HG03521 (cell line): Measurements from ENCODE around the gene FMNL2.

Experiments
- ATAC-seq: cut with Tn5 transposase; IDR thresholded peaks from one replicate; pipeline ENCODE4 v1.9.1; 2021; ENCODE audit warnings: mild to moderate bottlenecking, moderate library complexity; ENCODE audit not compliant: unreplicated experiment

The FMNL2 gene

GRCh38 chr2:152569186-152569585, 234.2 kb downstream of the FMNL2 start:
- no peak for ATAC-seq

GRCh38 chr2:152571048-152571766, 236.2 kb downstream of the FMNL2 start:
- ATAC-seq = no peak

DNA sequence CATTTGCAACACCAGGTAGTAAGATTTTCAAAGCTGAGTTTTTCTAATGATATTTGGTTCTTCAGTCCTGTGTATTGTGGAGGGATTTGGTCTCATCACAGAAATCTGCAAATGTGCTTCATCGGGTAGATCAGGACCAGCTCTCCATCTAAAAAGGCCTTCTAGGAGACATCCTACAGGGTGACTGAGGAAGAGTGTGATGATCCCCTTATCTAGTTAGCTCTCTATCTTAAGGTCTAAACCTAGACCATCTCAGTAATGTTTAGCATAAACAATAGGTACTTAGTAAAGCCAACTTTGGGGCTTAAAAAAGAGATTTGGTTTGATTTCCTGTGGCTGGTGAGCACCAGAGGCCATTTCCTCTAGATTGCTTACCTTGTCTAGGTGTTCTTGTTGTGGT, 237.1 kb downstream of the FMNL2 start:
- no peak for ATAC-seq

- no peak for ATAC-seq
Measured at GRCh38 chr2:152573168-152573567, 238.2 kb downstream of the FMNL2 start.

- ATAC-seq = no peak
Measured at GRCh38 chr2:152577579-152577978, 242.6 kb downstream of the FMNL2 start.

DNA sequence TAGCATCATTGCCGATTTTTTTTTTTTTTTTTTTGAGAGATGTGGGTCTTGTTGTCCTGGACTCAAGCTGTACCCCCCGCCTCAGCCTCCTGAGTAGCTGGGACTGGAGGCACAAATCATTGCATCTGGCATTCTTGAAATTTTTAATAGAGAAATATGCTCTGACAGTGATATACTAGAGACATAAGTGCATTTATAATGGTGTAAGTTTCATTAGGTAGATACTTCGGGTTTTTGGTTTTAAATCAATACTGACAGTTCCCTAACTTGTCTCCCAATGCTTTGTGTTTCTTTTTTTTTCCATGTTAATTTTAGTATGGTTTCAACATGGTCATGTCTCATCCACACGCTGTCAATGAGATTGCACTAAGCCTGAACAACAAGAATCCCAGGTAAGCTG, 243.6 kb downstream of the FMNL2 start:
- no peak for ATAC-seq

DNA sequence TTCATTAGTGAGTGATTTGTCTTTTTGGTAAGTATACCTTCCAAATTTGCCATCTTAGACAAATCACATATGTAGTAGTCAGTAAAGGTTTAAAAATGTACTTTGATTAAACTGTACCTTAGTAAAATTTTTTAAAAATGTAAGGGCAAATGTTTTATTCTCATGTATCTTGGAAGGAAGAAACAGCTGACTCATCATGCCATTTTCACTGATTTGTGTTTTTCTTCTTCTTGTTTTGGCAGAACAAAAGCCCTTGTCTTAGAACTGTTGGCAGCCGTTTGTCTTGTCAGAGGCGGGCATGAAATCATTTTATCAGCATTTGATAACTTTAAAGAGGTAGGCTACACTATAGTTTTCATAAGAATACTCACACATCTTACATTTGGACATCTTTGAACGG, 245.7 kb downstream of the FMNL2 start:
- no peak for ATAC-seq

GRCh38 chr2:152581360-152581759, 246.4 kb downstream of the FMNL2 start:
- ATAC-seq = no peak

DNA sequence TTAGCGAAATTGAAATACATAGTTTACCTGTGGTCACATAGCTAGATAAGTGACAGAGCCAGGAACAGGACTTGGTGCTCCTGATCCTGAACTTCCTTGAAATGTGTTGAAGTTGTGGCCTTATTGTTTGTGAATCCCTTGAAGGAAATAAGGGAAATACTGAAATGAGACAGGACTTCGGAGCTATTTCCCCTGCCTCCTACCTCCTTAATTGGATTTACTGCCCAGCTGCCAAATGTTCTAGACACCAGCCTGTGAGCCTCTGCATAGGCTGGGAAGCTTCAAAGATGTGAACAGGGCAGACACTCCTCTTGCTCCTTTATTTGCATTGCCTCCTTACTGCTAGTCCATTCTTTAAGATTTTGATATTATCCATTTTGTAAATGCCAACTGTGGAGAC, 247.1 kb downstream of the FMNL2 start:
- ATAC-seq = no peak

- ATAC-seq = no peak
Measured at GRCh38 chr2:152583512-152584229, 248.7 kb downstream of the FMNL2 start.

- ATAC-seq = no peak
Measured at GRCh38 chr2:152584301-152584700, 249.3 kb downstream of the FMNL2 start.

DNA sequence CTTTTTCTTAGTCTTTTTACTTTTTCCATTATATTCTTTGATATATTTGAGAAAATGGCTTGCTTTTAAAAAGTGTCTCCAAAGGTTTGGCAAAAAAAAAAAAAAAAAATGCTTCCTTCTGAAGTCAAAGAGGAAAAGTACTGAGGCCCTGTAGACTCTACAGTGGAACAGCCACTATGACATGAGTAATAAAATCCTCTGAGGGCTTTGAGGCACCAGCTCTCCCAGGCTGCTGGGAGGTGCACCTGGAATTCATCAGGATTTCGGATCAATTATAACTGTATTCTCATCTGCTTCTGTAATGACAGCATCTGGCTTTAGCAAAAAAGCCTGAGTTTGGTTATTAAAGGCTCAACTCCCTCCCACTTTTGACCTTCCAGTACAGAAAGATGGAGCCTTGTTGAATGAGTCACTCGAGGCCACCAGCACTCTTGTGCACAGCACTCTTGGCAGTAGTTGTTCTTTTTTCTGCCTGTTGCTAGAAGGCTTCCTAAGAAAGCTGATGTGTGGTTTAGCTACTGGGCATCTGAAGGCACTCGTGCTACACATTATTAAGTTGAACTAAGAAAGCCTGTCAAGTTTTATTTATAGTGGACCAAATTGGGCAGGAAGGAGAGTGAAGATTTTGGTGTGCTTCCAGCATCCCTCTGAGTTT, 251.0 kb downstream of the FMNL2 start:
- no peak for ATAC-seq

DNA sequence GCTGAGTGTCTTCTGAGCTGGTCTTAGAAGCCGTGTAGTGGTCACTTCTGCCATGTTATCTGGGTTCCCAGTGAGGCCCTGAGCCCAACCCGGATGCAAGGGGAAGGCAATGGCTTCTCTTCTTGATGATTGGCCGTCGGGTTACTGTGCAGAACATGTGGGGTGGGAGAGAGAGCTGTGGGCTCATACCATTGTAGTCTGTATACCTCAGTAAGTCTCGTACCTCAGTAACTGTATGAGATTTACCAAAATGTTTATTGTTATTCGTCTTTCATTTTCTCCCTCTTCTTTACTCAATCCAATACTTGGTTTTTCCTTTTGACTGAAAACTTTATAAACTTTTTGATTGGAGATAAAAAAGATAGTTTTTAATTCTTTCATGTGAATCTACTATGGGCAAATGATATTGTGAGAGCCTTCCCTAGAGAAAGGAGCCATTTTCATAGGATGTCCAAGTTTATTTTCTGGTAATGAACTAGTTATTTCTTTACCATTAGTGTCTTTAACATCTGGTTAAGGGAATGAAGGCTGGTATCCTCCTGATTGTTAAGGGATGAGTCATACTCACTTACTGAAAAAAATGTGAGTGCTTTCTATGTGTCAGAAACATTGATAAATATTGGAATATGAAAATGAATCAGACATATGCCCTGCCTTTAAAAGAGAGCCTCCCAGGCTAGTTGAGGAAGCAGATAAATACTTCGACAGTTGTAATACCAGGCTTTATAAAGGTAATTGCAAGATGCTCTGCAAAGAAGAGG, 252.4 kb downstream of the FMNL2 start:
- ATAC-seq = no peak

DNA sequence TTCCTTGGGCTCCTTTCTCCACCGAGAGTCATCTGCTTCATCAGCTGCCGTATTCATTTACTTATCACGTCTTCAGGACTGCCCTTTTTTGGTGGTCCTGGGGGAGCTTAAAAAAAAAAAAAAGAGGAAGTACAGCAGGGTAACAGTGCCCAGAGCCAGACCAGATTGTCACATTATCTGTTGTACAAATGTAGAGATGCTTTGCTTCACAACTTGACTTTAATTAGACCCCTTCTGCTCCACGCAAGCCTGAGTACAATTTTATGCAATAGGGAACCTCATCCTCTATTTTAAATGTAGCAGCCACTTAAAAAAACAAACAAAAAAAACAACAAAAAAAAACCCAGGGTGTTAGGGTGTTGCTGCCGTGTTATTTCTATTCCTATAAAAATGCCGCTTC, 254.0 kb downstream of the FMNL2 start:
- no peak for ATAC-seq

DNA sequence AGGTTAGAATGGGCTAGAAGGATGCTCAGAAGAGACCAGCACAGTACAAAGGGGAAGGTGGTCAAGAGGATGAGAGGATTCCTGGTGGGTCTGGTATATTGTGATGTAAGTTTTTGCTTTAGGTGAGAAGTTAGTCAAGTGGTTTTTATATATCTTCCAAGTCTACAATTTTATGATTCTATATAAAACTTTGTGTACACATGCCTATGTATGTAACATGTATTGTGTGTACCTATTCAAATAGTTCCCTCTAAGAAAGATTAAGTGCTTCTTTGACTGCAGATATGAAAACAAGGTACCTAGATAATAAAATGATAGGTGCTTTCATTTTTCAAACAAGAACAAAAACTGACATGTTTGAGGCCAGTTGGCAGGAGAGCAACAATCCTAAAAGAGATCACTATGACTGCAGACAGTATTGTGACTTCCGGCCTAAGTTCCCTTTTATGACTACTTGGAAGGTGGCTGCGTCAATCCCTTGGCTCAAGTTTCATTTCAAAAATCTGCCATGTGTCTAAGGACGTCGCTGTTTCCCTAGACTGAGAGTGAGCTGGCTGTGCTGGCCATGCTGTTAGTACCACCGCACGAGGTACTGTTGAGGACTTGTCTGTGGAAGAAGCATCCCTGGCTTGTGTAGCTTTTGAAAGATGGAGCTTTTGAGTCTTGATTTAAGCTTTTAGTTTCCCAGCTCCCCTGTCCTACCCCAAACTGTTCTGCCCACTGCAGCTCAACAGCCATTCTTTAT, 259.2 kb downstream of the FMNL2 start:
- peak; percentile 90 for ATAC-seq

DNA sequence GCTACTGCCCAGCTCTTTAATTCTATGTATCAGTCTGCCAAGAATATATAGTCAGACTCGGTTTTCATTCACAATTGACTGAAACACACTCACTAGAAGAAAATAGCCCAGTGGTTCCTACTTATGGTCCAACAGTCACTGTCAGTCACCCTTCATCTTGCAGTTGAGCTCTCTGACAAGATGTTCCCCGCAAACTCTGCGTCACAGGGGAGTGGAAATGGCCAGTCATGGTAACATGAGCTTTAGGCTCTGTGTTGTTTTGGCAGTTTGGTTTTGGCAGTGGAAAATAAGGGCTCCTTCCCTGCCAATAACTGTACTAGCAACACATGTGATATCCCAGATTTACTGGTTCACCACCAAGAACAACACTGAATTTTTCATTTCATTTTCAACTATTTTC, 259.8 kb downstream of the FMNL2 start:
- ATAC-seq = no peak

DNA sequence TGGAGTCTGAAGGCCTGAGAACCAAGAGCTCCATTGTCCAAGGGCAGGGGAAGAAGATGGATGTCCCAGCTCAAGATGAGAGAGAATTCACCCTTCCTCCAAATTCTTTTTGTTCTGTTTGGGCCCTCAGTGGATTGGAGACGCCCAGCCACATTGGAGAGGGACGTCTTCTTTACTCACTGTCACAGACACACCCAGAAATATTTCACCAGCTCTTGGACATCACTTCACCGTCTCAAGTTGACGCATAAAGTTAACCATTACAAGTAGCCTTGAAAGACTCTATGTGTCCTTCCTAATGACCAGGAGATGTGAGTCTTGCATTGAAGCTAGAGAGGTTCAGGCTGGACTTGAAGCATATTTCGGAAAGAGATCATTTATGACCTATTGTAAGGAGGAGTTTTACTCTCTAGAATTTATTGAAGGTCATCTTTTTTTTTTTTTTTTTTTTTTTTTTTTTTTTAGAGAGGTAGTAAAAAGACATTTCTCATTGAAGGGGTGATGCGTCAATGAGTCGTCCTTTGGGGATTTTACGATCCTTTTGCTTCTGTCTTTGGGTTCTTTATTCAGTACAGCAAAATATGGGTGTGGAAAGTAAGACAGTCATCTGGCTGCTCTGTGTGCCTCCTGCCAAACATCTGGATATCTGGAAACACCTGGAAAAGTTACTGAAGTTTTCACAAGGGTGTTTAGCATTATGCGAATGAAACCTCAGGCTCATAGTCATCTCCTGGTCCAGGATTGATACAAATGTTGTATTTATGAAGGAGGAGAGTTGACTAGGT, 264.2 kb downstream of the FMNL2 start:
- no peak for ATAC-seq

DNA sequence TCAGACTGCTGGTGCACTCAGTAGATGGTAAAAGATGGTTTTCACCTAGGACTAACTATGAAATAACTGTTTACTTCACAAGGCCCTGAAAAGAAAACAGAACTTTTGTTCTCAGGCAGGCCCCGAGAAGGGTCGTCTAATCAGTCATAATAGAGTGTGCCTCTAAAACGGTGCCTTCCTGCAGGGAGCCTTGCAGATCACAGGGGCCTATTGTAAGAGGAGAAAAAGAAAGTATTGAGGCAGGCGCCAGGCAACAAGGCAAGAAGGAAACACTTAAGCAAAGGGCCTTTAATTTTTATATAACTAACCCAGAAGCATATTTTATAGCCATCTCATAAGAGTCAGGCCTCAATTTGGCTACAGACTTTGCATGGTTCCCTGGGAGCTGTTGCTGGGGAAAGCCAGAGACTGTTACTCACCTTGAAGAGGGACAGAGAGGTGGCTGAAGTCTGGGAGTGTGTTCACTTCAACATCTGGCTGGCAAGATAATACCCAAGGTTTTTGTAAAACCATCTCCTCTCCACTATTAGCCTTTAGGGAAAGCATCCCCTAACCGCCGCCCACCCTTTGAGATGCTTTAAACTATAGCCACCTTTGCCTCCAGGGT, 265.2 kb downstream of the FMNL2 start:
- ATAC-seq = no peak

DNA sequence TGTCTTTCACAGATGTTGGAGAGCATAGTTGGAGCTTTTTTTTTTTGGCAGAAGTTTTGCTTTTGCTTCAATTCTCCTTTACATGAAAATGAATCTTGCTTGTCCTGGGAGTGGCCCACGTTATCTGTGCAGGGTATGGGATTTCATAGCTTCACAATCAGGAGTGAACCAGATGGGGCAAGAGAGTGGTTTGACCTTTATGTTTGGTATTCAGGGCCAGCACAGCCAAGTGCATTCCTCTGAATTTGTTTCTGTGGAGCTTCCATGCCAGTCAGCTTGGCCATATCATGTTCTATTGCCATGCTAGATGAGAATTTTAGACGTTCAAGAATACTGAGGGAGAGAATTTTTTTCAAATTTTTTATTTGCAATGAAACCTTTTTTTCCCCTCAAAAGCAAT, 265.7 kb downstream of the FMNL2 start:
- no peak for ATAC-seq
